T47D (cell line): ENCODE data around the gene TCAF1.

Experiments used
- DNase-seq, 2 experiments: peaks; one replicate each; pipeline versions ENCODE4 v3.0.0 to v3.0.0-alpha.2; 2011 to 2012; ENCODE audit warnings: low read depth in 1 of 2, low spot score in 1 of 2
- JUND ChIP-seq: IDR thresholded peaks from 2 replicates; pipeline ENCODE4 v1.6.1; 2012; ENCODE audit warnings: low read depth
- in situ Hi-C: cut with HindIII; loops from 2 replicates; pipeline ENCODE4 v1.10.0; 2016; ENCODE audit warnings: low sequenced_read_pairs, low pct_unique_long_range_greater_than_20kb

The TCAF1 gene

DNA sequence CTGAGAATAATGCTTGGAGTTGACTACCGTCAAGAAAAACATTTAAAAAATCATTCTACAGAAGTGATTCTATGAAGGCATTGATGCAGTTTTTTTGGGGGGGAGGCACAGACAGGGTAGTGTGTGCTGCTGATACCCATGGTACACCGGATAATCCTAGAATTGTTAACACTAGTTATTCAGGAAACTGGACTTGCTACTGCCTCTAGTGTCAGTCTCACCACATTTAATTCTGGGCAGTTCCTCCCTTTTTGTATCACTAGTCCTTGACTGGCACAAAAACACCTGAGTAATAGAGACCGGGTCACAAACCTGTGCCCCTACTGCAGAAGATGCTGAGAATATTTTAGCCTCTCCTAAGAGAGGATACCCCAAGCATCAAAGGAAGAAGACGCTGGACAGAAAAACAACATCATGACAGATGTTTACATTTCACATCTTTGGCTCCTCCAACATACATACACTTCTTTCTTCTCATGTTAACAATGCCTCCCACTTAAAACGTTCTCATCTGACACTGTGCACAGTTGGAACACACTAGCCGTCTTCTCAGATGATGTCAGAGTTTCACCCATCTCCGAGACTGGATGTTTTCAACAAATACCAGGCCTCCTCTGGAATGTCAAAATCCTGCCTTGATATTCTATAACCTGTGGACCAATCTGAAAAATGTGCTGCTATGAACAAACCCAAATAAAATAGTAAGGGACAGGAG is 13.1 kb upstream of the TCAF1 start:
- no peak for DNase-seq
- no peak for TF ChIP-seq JUND
- in situ Hi-C loops, result no loop called here

DNA sequence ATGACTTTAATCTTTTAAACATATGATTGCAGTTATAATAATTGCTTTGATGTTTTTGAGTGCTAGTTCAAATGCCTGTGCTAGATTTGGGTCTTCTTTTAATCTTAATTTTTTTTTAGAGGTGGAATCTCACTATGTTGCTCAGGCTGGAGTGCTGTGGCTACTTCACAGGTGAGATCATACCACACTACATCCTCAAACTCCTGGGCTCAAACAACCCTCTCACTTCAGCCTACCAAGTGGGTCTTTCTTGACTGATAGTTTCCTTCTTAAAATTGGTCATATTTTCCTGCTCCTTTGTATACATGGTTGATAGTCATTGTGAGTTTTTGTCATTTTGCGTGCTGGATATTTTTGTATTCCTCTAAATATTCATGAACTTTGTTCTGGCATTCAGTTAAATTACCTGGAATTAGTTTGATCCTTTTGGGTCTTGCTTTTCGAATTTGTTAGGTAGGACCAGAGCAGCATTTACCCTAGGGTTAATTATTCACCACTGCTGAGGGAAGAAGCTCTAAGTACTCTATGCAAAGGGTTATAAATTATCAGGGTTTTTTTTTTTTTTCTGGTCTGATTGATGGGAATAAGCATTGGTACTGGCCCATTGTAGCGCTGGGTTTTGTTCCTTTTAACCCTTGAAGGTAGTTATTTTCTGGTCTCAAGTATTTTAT is 12.1 kb upstream of the TCAF1 start:
- DNase-seq, result no peak
- TF ChIP-seq JUND, result no peak
- in situ Hi-C loops, result no loop called here

DNA sequence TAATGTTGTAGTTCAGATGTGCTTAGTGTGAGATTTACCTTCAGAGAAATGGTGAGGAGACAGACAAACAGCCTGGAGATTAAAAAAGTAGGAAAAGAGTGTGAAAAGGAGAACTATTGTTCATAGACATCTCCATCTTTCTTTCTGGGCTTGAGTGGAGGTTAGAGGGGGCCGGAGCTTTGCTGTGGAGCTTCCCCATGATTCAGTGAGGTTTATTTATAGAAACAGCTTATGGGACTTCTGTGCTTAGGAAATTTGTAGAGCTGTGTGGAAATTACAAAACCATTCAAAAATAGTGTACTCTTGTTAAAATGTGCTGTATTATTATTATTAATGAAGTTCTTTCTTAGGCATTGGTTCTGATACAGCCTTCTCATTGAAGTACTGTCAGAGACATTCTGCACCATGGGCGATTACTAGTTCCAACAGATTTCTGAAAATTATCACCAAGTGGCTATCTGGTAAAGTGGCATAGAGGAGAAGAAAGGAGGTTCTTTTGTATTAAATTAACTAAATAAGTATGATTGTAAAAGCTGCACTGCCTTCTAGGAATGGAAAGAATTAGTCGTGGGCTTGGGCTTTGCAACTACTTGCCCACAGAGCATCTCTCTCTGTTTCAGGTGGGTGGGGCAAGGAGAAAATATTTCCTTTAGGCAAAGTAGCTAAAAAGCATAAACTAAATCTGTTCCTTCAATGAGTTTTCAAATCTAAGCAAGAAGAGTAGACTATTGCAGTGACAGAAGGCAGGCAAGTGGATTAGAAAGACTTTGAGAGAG is 8.7 kb upstream of the TCAF1 start:
- in situ Hi-C loops, result no loop called here
- no peak for TF ChIP-seq JUND
- DNase-seq, result no peak

DNA sequence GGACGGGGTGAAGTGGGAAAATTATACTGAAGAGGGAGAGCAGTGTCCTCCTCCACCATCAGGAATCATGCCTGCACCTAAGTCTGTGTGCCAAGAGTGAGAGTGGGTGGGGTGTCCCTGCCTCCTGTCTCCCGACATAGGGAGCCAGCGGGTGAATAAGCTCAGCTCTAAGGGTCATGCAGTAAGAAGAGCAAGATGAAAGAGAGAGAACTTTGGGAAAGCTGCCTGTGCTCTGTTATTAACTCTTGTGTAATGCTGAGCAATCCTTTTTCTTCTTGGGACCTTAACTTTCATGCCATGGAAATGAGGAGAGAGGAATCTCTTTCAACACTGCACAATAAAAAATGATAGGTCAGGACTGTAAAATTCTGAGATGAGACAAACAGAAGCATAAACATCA is 7.9 kb upstream of the TCAF1 start:
- DNase-seq, result no peak
- in situ Hi-C loops, result no loop called here
- TF ChIP-seq JUND, result no peak

DNA sequence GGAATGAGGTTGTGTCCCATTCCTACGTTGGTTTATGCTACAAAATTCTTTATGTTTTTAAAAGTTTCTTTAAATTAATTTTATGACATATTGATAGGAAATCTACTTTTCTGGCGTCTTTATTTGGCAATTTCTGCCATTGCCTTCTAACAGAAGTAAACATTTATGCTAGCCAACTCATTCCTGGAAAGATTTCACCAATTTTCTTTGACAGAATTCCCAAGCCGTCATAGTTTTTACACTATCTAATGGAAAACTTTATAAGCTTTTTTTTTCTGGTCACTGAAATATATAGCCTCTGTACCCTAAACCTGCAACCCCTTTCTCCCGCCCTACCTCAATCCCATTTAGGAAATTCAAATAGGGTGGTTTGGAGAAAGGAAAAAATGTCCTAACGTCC is 6.1 kb upstream of the TCAF1 start:
- TF ChIP-seq JUND, result no peak
- in situ Hi-C loops, result no loop called here

DNA sequence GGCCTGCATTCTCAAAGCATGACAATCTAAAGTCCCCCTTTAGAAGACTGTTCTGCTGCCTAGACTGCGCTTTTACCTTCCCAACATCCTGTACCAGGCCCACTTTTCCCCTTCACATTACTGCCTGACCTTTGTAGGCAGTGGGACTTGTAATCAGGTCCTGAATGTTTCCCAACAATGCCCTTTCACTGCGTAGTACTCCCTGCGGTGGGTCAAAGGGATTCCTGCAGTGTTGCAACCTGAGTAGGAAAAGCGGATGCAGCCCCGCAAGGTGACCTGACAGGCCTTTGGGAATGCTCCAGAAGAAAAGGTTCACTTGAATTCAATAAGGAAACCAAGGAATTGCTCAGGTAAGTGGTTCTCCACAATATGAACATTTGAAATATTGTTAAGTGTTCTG is 4.9 kb upstream of the TCAF1 start:
- TF ChIP-seq JUND, result no peak
- DNase-seq, result no peak
- in situ Hi-C loops, result no loop called here

More for the DNA sequence above, 6.1 kb upstream of the TCAF1 start:
- no peak for DNase-seq

DNA sequence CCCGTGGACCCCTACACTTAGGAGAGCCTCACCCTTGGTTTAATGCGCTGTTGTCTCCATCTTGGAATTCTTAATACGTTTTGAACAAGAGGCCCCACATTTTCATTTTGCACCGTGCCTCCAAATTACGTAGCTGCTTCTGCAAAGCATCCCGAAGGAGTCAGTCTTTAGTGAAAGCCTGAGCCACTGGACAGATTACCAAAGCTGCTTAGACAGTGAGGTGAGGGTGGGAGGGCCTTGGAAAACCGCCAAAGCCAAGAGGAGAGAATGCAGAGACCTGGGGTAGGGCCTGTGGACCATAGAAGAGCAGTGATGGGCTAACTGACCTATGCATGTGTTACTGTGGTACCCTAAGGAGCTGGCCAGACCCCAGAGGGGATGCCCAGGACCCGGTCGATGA is 4.2 kb upstream of the TCAF1 start:
- in situ Hi-C loops, result no loop called here
- no peak for DNase-seq
- TF ChIP-seq JUND, result no peak

DNA sequence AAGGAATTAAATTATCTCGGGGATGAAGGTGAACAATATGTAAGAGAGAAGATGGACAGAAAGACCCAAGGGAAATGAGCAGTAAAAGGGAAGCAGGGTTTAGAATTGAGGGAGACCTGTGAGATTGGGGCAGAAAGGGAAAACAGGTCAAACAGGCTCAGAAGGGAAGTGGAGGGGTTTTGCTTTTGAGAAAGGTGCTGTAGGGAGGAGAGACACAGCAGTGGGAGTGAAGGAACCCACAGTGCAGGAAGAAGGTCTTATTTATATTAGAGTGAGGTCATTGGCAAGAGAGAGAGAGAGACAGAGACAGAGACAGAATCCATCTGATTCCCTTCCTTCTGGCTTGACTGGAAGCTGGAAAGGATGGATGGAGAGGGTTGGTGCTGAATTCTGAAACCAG is 3.5 kb upstream of the TCAF1 start:
- no peak for TF ChIP-seq JUND
- in situ Hi-C loops, result no loop called here
- peak in 1 of 2 experiments; percentile 23 for DNase-seq

DNA sequence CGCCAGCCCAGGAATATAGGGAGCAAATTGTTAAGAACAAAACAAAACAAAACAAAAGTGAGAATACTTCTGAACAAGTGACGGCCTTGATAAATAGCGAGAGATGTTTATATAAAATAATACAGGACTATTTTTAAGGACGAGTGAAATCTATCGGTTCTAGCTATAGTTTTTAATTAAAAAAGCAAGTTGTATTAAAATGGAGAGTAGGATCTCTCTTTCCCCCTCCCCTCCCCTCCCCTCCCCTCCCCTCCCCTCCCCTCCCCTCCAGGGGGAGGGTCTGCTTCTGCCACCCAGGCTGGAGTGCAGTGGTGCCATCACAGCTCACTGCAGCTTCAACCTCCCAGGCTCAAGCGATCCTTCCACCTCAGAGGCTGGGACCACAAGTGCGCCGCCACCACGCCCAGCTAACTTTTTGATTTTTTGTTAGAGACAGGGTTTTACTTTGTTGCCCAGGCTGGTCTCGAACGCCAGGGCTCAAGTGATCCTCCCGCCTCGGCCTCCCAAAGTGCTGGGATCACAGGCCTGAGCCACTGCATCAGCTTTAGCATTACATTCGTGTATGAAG is 440 bp upstream of the TCAF1 start:
- in situ Hi-C loops, result no loop called here
- TF ChIP-seq JUND, result no peak
- DNase-seq, result no peak

DNA sequence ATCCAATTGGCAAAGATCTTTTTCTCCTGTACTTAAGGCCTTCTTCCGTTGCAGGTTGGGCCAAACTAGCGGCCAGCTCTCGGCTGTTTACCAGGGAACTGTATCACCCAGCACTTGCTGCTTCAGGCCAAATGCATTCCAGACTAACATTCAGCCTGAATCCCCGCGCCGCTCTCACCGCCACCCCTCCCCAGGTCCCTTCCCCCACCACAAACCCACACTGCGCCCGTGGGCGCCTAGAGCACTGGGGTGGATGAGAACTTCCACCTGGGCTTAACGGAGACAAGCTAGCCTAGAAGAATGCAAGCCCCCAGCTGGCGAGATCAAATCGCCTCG is 676 bp downstream of the TCAF1 start:
- no peak for DNase-seq
- in situ Hi-C loops, result no loop called here
- no peak for TF ChIP-seq JUND

DNA sequence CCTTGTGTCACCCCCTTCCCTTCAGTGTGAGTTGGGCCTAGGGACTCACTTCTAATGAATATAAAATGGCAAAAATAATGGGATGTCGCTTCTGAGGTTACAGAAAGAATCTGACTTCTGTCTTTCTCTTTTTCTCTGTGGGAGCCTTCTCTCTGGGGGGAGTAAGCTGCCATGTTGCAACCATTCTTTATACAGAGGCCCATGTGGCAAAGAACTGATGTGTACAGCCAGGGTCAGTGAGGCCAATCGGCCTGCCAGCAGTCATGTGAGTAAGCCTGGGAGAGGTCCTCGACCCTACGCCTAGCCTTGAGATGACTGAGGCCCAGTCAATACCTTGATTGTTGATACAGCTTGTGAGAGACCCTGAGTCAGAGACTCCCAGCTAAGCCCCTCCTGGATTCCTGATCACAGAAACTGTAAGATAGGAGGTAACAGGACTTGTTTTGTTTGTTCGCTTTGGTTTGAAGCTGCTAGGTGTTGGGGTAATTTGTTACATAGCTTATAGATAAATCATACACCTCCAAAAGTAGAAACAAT is 1.7 kb downstream of the TCAF1 start:
- in situ Hi-C loops, result no loop called here
- no peak for DNase-seq

DNA sequence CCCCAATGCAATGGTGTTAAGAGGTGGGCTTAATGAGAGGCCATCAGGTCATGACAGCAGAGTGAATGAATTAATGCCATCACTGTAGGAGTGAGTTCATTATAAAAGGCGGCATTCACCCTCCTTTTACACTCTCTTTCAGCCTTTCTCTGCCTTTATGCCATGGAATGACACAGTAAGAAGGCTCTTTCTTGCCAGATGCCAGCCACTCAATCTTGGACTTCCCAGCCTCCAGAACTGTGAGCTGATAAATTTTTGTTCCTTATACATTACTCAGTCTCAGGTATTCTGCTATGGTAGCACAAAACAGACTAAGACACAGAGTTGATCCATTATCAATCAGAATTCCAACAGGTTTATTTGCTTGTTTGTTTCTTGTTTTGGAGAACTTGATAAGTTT is 3.2 kb downstream of the TCAF1 start:
- in situ Hi-C loops, result no loop called here
- DNase-seq, result no peak
- TF ChIP-seq JUND, result no peak

More for the DNA sequence above, 1.7 kb downstream of the TCAF1 start:
- TF ChIP-seq JUND, result no peak

DNA sequence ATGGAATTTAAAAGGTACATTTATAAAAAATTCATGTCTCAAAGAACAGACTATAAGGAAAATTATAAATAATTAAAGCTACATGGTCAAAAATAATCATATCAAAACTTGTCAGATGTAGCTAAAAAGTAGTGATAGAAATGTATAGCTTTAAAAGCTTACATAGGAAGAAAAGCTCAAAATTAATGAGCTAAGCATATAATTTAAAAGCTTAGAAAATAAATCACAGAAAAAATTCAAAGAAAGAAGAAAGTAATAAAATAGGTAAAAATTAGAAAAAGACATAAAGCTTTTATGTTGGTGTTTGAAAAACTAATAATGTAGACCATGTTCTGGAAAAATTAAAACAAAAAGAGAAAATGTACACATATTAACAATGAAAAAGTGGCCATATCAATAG is 5.3 kb downstream of the TCAF1 start:
- no peak for TF ChIP-seq JUND
- in situ Hi-C loops, result no loop called here
- DNase-seq, result no peak
